ENCODE results near the gene ARMC5.

ARMC5 gene

DNA sequence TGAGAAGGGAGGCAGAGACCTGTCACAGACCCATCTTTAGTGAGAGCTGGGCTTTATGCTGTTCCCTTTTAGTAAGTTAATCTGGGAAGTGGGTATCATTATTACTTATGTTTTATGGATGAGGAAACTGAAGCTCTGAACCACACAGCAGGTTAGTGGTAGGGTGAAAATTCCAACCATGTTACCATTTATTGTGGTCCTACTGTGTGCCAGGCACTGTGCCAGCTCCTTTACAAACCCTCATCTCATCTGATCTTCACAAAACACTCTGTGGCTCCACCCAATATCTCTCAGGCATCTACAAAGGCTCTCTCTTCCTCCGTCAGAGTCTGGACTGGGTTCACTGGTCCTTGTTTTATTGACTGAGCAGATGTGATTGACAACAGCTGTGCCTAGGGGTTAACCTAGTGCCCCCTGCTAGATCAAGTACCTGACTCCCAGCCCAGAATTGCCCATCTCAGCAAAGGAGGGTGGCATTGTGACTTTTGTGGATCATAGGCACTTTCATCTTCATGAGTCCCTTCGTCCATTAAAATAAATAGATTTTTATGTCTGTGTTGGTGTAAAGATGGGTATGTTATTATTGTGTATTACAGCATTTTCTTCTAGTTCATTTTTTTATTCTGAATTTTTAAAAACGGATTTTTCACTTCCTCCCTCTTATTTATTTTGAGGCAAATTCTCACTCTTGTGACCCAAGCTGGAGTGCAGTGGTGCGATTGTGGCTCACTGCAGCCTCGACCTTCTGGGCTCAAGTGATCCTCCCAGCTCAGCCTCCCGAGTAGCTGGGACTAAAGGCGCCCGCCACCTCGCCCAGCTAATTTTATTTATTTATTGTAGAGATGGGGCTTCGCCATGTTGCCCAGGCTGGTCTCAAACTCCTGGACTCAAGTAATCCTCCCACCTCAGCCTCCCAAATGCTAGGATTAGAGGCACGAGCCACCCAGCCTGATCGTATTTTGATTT is 15.8 kb downstream of the ARMC5 start:
- TF ChIP-seq, protein P1, sequence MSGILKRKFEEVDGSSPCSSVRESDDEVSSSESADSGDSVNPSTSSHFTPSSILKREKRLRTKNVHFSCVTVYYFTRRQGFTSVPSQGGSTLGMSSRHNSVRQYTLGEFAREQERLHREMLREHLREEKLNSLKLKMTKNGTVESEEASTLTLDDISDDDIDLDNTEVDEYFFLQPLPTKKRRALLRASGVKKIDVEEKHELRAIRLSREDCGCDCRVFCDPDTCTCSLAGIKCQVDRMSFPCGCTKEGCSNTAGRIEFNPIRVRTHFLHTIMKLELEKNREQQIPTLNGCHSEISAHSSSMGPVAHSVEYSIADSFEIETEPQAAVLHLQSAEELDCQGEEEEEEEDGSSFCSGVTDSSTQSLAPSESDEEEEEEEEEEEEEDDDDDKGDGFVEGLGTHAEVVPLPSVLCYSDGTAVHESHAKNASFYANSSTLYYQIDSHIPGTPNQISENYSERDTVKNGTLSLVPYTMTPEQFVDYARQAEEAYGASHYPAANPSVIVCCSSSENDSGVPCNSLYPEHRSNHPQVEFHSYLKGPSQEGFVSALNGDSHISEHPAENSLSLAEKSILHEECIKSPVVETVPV (CRISPR knock-in tag; IDR thresholded peaks at IDR 0.05), result no peak
- TF ChIP-seq GLIS3 (CRISPR knock-in tag; IDR thresholded peaks at IDR 0.05) (no peak), SNAI2 (CRISPR knock-in tag; IDR thresholded peaks at IDR 0.05) (no peak), ZC3H10 (CRISPR knock-in tag; IDR thresholded peaks at IDR 0.05) (no peak), BACH2 (CRISPR knock-in tag; IDR thresholded peaks at IDR 0.05; ENCODE audit: borderline replicate concordance) (no peak), ZNF565 (CRISPR knock-in tag; conservative IDR thresholded peaks at IDR 0.05; ENCODE audit: low read depth) (no peak), ZNF70 (CRISPR knock-in tag; IDR thresholded peaks at IDR 0.05) (no peak), ZFP3 (CRISPR knock-in tag; IDR thresholded peaks at IDR 0.05) (no peak), ZFP30 (CRISPR knock-in tag; IDR thresholded peaks at IDR 0.05) (no peak), PPARA (CRISPR knock-in tag; IDR thresholded peaks at IDR 0.05; ENCODE audit: borderline replicate concordance) (no peak), RARB (CRISPR knock-in tag; IDR thresholded peaks at IDR 0.05) (no peak), ESRRG (CRISPR knock-in tag; IDR thresholded peaks at IDR 0.05) (no peak), POU6F1 (CRISPR knock-in tag; IDR thresholded peaks at IDR 0.05; ENCODE audit: borderline replicate concordance, low read depth) (no peak), ZNF8 (CRISPR knock-in tag; IDR thresholded peaks at IDR 0.05) (no peak)
- TF ChIP-seq, protein P2, sequence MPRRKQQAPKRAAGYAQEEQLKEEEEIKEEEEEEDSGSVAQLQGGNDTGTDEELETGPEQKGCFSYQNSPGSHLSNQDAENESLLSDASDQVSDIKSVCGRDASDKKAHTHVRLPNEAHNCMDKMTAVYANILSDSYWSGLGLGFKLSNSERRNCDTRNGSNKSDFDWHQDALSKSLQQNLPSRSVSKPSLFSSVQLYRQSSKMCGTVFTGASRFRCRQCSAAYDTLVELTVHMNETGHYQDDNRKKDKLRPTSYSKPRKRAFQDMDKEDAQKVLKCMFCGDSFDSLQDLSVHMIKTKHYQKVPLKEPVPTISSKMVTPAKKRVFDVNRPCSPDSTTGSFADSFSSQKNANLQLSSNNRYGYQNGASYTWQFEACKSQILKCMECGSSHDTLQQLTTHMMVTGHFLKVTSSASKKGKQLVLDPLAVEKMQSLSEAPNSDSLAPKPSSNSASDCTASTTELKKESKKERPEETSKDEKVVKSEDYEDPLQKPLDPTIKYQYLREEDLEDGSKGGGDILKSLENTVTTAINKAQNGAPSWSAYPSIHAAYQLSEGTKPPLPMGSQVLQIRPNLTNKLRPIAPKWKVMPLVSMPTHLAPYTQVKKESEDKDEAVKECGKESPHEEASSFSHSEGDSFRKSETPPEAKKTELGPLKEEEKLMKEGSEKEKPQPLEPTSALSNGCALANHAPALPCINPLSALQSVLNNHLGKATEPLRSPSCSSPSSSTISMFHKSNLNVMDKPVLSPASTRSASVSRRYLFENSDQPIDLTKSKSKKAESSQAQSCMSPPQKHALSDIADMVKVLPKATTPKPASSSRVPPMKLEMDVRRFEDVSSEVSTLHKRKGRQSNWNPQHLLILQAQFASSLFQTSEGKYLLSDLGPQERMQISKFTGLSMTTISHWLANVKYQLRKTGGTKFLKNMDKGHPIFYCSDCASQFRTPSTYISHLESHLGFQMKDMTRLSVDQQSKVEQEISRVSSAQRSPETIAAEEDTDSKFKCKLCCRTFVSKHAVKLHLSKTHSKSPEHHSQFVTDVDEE (CRISPR knock-in tag; IDR thresholded peaks at IDR 0.05), result no peak

DNA sequence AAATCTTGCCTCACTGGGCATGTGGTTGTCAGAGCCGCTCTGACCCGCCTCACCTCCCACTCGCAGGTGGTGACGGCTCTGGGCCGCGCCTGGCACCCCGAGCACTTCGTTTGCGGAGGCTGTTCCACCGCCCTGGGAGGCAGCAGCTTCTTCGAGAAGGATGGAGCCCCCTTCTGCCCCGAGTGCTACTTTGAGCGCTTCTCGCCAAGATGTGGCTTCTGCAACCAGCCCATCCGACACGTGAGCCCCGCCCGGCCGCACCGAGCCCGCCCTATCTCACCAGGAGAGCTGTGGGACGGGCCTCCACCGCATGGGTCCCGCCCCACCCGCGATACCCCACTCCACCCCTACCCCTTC is 16.6 kb downstream of the ARMC5 start:
- no peak for TF ChIP-seq PPARA (CRISPR knock-in tag; IDR thresholded peaks at IDR 0.05; ENCODE audit: borderline replicate concordance)
- TF ChIP-seq ZNF70 (CRISPR knock-in tag; IDR thresholded peaks at IDR 0.05), result no peak
- TF ChIP-seq ZNF565 (CRISPR knock-in tag; conservative IDR thresholded peaks at IDR 0.05; ENCODE audit: low read depth), result no peak
- no peak for TF ChIP-seq ZC3H10 (CRISPR knock-in tag; IDR thresholded peaks at IDR 0.05)
- TF ChIP-seq, protein P2 (CRISPR knock-in tag; IDR thresholded peaks at IDR 0.05), result no peak
- TF ChIP-seq BACH2 (CRISPR knock-in tag; IDR thresholded peaks at IDR 0.05; ENCODE audit: borderline replicate concordance), result no peak
- TF ChIP-seq OSR1 (CRISPR knock-in tag; IDR thresholded peaks at IDR 0.05), result no peak
- TF ChIP-seq GLIS3 (CRISPR knock-in tag; IDR thresholded peaks at IDR 0.05), result no peak
- no peak for TF ChIP-seq TOX (CRISPR knock-in tag; IDR thresholded peaks at IDR 0.05; ENCODE audit: borderline replicate concordance)
- TF ChIP-seq ZFP30 (CRISPR knock-in tag; IDR thresholded peaks at IDR 0.05), result no peak
- TF ChIP-seq CSDC2 (CRISPR knock-in tag; IDR thresholded peaks at IDR 0.05), result no peak
- TF ChIP-seq SNAI2 (CRISPR knock-in tag; IDR thresholded peaks at IDR 0.05), result no peak
- no peak for TF ChIP-seq ZNF8 (CRISPR knock-in tag; IDR thresholded peaks at IDR 0.05)
- ATAC-seq, result no peak

More for the DNA sequence above, 15.8 kb downstream of the ARMC5 start:
- ATAC-seq, result no peak
